GM18505 (cell line): Measurements from ENCODE around the gene TCOF1.

Source experiments
- ATAC-seq: cut with Tn5 transposase; IDR thresholded peaks from one replicate; pipeline ENCODE4 v1.9.1; 2021; ENCODE audit not compliant: unreplicated experiment
- POLR2A ChIP-seq: IDR thresholded peaks from 4 replicates; pipeline ENCODE4 v1.6.1; 2011; ENCODE audit warnings: borderline replicate concordance; ENCODE audit not compliant: insufficient read depth, insufficient read length; ENCODE audit errors: extremely low read depth

The TCOF1 gene

DNA sequence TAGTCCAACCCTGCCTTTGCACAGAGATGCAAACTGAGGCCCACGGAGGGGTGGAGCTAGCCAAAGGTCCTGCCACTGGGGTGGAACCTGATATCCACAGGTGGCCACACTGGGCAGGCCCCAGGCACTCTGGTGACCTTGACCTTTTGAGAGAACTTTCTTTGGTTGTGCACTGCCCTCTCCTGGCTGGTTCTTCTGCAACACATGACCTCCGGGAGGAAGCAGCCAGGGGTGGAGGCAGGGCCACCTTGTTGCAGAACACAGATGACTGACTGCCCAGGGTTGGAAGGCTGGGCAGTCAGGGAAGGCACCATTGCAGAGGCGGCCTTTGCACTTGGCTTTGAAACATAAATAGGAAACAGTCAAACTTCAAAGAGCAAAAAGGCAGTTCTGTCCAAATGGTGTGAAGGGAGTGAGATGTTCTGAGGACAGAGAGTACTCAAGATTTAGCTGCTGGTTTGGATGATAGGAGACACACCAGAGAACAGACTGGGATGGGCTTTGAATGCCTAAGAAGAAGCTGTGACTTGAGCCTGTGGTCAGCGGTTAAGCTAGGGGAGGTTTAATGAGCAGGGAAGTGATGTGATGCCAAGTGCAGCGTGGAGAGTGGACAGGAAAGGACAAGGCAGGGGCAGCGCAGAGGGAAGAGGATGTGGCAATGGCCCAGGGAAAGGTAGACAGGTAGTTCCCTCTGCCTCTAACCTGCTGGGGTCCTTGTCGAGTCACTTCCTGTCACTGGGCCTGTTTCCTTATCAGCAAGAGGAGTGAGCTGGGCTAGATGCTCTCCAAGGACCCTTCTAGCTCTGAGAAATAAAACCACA is 6.8 kb upstream of the TCOF1 start:
- ATAC-seq: peak; percentile 83
- TF ChIP-seq POLR2A: no peak

DNA sequence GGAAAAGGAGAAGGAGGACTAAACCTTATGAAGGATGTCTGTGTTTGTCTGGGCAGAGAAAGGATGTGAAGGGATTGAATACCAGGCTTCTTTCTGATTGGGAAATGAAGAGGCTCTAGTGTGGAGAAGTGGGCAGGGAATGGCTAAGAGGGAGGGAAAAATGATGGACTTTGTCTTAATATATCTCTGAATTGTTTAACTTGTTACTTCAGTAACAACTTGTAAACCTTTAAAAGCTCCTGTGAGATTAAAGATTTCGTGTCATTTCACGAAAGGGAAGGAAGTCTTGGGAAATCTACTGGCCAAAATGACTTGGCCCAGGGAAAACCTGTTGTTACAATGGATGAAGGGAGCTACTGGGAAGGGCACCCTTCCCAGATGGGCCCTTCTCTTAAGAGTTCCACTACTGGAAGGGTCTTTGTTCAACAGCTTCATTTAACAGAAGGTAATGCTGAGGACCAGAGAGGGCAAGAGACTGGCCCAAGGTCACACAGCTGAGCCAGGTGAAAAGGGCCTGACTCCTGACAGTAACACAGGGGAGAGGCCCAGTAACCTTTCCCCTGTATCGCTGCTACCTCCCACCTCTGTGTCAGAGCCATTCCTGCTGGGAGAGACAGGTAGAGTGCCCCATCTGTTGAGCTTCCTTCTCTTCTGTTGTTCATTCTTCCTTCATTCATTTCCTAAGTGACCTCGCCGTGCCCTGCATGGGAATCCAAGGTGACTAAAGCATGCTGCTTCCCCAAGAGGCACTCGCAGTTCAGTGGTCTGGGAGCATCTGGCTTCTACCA is 5.1 kb upstream of the TCOF1 start:
- no peak for TF ChIP-seq POLR2A
- ATAC-seq: no peak

DNA sequence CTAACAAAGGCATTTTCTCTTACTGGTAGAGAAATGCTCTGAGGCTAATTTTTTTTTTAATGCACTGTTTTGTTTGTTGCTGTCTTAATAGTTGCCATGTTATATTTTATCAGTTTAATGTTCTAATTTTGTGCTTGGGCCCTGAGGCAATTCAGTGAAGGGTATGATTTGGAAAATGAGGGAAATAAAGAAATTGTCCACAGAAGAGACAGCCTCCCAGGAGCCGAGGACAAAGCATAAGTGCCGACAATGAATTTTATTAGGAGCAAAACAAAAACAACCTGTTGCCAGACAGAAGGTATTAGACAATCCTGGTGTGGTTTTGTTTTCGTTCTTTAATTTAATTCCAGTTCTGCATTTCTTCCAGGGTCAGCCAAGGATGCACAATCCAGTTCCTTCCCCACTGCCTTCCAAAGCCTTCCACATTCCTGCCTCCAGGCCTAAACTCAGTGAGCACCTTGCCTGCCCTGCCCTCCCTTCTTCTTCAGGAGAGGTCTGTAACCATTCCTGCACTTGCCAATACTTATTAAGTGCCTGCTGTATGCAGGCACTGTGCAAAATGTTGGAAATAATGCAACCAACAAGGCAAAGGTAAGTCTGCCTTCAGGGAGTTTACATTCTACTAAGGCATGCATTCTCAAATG is 4.3 kb upstream of the TCOF1 start:
- no peak for TF ChIP-seq POLR2A
- ATAC-seq: no peak

DNA sequence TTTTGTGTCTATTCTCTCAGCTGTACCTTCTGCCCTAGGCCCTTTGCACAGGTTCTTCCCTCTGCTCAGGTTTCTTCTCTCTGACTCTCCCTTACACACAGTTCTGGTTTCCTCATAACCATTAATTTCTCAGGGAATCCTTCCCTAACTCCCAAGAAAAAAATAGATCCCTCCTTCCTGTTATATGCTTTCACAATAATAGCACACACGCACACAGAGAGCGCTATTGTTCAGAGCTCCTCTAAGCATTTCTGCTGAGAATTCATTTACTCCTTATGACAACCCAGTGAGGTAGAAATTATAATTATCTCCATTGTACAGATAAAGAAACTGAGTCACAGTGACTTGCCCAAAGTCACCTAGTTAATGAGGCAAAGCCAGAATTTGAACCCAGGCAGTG is 1.7 kb upstream of the TCOF1 start:
- no peak for TF ChIP-seq POLR2A
- ATAC-seq: no peak

DNA sequence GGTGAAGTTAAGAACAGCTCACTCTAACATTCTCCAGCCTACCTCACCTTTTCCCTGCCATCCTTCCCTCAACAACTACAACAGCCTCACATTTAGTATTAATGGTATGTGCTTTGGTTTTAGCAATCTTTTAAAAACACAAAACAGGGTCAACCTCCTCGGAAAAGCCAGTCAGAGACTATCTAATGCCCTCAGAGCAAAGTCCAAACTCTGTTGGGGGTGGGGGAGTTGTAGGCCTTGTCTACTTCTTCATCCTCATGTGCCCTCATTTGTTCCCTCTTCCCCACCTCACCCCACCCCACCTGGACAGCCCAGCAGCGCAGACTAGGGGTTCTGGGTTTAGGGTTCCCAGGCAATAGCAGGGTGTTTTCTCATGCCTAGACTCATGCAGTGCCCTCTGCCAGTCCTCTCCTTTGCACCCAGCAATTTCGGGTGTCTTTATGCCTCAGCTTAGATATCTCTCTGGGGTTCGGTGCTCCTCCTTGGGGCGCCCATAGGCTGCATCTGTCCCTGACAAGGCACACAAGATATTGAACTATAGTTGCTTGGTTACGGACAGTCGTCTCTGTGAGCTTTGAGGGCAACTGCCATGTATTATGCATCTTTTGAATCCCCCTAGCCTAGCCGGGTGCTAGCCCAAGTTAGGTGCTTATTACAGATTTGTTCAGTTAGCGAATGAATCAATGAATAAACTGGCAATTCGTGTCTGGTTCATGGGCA is 762 bp upstream of the TCOF1 start:
- ATAC-seq: no peak
- TF ChIP-seq POLR2A: no peak

DNA sequence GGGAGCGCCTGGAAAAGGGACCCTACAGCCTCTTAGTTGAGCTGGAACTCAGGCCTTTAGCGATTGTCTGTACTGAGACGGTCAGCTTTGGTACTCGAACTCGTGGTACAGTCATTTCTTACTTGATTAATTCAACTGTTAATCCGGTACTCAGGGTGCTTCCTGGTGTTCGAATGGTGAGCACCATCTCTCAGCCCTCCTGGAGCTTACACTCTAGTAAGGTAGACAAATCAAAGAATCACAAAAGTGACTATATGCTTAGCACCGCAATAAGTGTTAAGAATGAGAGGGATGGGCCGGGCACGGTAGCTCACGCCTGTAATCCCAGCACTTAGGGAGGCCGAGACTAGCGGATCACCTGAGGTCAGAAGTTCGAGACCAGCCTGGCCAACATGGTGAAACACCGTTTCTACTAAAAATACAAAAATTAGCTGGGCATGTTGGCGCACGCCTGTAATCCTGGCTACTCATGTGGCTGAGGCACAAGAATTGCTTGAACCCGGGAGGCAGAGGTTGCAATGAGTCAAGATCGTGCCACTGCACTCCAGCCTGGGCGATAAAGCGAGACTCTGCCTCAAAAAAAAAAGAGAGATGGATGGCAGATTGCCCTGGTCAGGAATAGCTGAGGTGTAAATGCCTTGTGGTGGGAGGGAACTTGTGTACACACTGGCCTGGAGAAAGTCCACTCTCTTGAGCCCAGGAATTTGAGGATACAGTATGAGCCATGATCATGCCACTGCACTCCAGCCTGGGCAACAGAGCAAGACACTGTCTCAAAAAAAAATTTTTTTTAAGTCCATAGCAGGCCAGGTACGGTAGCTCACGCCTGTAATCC is 981 bp downstream of the TCOF1 start:
- TF ChIP-seq POLR2A: no peak
- peak; percentile 2 for ATAC-seq

DNA sequence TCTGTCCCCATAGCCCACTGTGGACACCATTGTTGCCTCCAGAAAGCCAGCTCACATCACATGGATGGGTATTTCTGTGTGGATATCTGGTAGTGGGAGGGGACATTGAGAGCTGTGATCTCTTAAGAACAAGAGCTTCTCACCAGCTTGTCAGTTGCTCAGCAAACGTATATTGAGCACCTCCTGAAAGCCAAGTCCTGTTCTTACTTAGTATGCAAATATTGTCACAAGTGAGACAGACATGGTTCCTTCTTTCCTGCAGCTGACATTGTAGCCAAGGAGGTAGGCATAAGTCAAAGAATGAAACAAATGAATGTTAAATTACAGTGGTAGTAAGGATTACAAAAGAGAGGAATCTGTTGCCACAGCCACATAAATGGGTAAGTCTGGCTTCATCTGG is 3.8 kb downstream of the TCOF1 start:
- no peak for ATAC-seq
- no peak for TF ChIP-seq POLR2A

DNA sequence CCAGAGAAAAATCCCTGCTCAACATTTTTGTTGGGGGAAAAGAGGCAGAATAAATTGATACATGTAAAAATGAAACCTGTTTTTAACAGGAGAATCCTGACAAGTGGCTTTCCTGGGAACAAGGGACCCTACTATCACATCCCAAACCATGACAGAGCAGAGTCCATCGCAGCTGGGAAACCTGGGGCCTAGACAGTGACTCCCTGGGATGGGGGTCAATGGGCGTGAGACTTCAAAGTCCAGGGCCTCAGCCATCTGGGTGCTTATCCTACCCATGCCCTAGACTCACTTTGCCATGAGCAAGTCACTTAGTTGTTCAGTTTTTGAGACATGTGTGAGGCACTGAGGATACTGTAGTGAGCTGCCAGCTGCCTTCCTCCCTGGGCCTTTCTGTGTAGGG is 5.7 kb downstream of the TCOF1 start:
- ATAC-seq: no peak
- TF ChIP-seq POLR2A: no peak

DNA sequence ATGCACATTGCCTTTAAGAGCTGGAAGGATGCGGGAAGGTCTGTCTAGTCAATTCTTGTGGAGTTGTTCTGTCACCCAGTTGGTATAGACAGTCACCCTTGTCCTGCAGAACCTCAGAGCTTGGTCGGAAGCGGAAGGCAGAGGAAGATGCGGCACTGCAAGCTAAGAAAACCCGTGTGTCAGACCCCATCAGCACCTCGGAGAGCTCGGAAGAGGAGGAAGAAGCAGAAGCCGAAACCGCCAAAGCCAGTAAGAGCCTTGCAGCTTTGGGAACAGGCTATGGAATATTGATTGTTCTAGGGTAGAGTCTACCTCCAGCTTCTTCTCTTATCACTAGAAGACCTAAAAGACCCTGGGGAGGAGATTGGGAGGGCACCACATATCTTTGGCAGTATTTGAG is 6.5 kb downstream of the TCOF1 start:
- TF ChIP-seq POLR2A: no peak
- no peak for ATAC-seq

DNA sequence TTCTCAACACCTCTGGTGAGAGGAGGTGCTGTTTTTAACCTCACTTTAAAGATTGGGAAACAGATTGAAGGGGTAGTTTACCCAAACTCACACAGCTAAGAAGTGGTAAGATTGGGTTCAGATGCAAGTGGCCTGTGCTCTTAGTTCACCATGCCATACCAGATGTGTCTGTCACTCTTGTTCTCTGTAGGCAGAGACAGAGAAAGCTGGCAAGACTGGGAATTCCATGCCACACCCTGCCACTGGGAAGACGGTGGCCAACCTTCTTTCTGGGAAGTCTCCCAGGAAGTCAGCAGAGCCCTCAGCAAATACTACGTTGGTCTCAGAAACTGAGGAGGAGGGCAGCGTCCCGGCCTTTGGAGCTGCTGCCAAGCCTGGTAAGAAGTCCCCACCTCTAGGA is 11.0 kb downstream of the TCOF1 start:
- no peak for TF ChIP-seq POLR2A
- no peak for ATAC-seq

DNA sequence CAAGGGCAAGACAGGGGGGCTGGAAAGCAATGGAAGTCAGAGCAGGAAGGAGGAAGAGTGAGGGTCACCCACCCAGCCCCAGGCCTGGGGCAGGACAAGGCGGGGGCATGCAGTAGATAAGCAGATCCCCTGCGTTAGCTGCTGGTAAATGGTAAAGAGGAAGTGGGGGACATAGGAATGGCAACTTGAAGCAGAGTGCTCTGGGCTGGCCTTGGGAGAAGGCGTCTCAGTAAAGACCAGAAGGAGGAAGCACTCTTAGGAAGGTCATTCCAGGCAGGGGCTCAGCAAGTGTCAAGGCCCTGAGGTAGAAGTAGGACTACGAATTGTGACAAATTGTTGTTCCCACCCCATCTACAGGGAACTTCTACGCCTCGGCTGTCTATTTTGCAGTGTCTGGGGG is 15.1 kb downstream of the TCOF1 start:
- no peak for TF ChIP-seq POLR2A

DNA sequence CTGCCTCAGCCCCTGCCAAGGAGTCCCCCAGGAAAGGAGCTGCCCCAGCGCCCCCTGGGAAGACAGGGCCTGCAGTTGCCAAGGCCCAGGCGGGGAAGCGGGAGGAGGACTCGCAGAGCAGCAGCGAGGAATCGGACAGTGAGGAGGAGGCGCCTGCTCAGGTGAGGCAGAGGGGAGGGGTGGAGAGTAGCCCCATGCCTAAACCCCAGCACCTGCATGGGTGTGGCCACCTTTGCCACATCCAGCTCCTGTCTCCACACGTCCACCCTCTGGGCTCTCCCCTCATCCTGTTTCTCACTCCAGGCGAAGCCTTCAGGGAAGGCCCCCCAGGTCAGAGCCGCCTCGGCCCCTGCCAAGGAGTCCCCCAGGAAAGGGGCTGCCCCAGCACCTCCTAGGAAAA is 17.2 kb downstream of the TCOF1 start:
- no peak for TF ChIP-seq POLR2A
- no peak for ATAC-seq

More for the DNA sequence above, 15.1 kb downstream of the TCOF1 start:
- ATAC-seq: no peak
